GM12874 (cell line): ENCODE measurements around the gene FGD4.

Experiments
- TF ChIP-seq, protein P1 (sequence below): IDR thresholded peaks from 2 replicates; pipeline ENCODE4 v1.5.1; 2011; ENCODE audit warnings: low read depth, mild to moderate bottlenecking, control low read depth, low read length, moderate library complexity; ENCODE audit not compliant: insufficient read depth

Gene FGD4

DNA sequence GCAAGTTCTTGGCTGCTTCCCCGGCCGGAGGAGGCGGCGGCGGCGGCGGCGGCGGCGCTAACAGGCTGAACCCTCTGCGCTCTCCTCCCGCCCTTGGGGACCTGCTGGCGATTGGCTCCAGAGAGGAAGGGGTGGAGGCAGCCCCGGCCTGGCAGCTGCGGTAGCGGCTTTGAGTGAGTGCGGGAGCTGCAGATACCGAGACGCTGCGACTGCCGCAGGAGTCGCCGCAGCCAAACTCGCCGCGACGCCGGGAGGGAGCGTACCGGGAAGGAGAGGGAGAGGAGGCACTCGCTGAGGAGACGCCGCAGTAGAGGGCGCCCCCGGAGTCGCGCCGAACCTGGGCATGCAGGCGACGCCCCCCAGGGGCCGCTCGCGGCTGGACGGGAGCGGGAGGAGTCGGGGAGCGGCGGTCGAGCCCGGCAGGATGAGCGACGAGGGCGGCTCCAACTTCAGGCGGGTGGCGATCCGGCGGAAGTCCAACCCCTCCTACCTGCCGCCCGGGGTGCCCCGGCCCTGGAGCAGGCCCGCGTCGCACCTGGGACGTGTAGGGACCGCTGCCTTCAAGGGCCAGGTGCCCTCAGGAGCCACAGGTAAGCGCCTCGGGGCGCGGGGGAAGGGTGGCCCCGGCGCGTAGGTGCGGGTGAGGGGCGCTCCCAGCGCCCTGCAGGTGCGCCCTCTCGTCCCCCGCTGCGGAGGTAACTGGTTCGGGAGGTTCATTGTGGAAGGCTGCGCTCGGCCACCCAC, at the start of gene FGD4:
FGD4 (plus strand) TSS at position 189 of the 744 bp plus-strand sequence.
- TF ChIP-seq, protein P1, sequence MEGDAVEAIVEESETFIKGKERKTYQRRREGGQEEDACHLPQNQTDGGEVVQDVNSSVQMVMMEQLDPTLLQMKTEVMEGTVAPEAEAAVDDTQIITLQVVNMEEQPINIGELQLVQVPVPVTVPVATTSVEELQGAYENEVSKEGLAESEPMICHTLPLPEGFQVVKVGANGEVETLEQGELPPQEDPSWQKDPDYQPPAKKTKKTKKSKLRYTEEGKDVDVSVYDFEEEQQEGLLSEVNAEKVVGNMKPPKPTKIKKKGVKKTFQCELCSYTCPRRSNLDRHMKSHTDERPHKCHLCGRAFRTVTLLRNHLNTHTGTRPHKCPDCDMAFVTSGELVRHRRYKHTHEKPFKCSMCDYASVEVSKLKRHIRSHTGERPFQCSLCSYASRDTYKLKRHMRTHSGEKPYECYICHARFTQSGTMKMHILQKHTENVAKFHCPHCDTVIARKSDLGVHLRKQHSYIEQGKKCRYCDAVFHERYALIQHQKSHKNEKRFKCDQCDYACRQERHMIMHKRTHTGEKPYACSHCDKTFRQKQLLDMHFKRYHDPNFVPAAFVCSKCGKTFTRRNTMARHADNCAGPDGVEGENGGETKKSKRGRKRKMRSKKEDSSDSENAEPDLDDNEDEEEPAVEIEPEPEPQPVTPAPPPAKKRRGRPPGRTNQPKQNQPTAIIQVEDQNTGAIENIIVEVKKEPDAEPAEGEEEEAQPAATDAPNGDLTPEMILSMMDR, result peak; percentile 54

DNA sequence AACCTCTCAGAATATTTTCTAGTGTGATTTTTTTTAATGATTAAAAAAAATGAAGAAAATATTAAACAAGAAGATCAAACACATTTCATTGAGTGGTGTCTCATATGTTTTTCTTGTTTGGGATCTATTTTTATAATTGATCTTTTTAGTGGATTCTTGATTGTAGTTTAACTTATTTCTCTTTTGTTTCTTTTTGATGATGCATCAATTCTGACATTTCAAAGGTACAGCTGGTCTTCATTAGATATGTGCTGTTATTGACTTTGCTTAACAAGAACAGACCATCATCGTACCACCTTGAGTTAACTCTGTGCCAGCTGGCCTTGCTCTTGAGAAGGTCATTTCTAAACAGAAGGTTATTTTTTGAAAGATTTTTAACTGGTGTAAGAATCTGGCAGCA, 45.8 kb upstream of the FGD4 start:
- TF ChIP-seq, protein P1, result no peak

DNA sequence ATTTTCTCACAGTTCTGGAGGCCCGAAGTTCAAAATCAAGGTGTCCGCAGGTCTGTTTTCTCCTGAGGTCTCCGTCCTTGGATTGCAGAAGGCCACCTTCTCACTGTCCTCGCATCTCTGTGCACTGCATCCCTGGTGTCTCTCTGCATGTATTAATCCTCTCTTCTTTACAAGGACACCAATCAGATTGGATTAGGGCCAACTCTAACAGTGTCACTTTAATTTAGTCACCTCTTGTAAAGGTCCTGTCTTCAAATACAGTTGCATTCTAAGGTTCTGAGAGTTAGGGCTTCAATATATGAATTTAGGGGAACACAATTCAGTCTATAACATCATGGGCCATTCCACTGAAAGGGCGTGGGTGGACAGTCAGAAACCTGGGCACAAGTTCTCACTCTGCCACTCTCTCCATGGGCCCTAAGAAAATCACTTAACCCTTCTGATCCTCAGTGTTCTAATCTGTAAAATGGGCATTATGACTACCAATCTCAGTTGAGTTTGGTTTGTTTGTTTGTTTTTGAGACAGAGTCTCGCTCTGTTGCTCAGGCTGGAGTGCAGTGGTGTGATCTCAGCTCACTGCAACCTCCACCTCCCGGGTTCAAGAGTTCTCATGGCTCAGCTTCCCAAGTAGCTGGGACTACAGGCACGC, 41.6 kb upstream of the FGD4 start:
- TF ChIP-seq, protein P1, result no peak

DNA sequence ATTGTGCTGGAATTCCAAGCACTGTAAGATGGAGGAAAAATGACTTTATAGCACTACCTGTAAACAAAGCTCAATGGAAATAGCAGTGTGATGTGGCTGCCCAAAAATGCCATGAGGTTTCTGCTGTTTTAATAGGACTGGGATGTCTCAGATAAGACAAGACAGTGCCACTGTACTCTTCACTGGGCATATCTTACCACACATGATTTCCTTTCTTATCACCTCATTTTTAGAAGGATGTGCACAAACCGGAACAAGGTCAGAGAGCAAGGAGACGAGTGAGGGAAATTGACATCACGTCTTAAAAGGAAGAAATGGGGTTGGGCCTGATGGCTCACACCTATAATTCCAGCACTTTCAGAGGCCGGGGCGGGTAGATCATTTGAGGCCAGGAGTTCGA, 38.4 kb upstream of the FGD4 start:
- TF ChIP-seq, protein P1, result no peak

DNA sequence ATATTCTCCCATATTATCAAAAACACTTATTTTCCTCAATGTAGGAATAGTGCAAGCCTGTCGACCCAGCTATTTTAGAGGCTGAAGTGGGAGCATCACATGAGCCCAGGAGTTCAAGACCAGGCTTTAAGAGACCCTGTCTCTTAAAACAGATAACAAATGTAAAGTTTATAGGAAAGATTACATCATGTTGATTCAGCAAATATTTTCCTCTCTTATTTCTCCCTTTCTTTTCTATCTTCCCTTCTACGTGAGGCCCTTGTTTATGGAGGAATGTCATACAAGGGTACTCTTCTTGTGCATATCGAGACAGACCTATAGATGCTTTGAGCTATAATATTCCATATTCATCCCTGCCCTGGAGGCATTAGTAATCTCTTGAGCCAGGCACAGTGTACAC, 36.5 kb upstream of the FGD4 start:
- TF ChIP-seq, protein P1, result no peak

DNA sequence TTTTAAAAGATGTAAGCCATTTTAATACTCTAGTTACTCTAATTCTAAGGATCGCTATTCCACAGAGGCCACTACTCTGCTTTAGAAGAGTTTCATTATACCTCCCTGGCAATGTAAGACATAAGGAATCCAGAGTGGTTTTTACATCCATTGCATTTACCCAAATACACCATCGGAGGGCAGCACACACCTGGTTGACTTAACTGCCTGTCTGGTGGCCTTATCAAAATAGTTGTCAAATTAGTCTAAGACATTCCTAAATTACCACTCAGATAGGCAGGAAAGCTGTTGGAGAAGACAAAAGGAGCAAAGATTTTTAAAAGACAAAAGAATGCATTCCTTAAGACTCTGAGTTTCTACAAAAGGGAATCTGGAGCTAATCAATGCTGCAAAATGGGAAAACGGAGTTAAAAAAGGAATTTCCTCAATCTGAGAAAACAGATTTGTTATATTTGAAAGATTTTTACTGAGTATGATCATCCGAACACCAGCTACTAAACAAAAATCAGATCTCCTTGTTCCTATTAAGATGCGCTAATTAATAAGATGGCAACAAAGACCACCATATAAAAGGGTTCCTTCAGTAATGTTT, 33.8 kb upstream of the FGD4 start:
- TF ChIP-seq, protein P1, result peak; percentile 64; the same call in 1 of the 2 replicates

DNA sequence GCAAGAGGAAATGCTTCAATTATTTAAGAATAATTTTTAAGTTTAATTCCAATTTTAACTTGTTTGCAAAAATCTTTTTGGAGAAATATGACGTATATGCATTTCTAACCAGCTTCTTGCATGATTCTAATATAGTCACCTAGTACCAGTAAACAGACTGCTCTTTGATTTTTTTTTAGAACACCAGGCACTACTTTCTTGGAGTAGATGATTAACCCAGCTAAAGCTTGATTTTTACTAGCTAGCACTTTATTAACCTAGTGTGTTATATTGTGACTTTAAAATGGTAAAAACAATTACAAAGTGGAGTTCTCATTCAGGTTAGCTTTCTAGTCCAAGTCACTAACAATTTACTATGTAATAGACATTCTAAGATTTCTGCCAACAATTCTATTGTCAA, 32.6 kb upstream of the FGD4 start:
- TF ChIP-seq, protein P1, result no peak
